KMS-11 (cell line): ENCODE measurements around the gene ALS2.
"Not testable (repeated sequence)": the region's sequence is repeated elsewhere in the genome, so short reads cannot be mapped to it uniquely, and the experiment has no call there.

Experiments used
- H2AFZ ChIP-seq: fragments of 200-600 bp; sonication (generic); 2 replicates; pipeline ENCODE4 v1.6.1; 2016; ENCODE audit warnings: antibody characterized with exemption, mixed run types, low read depth
- H3K27ac ChIP-seq: fragments of 200-600 bp; sonication (generic); 2 replicates; pipeline ENCODE4 v1.6.1; 2016; ENCODE audit warnings: mild to moderate bottlenecking, mixed run types
- H3K27me3 ChIP-seq: fragments of 200-600 bp; sonication (generic); 2 replicates; pipeline ENCODE4 v1.6.1; 2017; ENCODE audit warnings: mild to moderate bottlenecking, low read depth, mixed run types, moderate library complexity; ENCODE audit not compliant: insufficient read depth
- H3K36me3 ChIP-seq: fragments of 200-600 bp; sonication (generic); 2 replicates; pipeline ENCODE4 v1.6.1; 2017; ENCODE audit warnings: mild to moderate bottlenecking, mixed run types; ENCODE audit not compliant: insufficient read depth
- H3K4me1 ChIP-seq: fragments of 200-600 bp; sonication (generic); 2 replicates; pipeline ENCODE4 v1.6.1; 2016; ENCODE audit warnings: mild to moderate bottlenecking, low read depth, mixed run types; ENCODE audit not compliant: poor library complexity, severe bottlenecking
- H3K4me2 ChIP-seq: fragments of 200-600 bp; sonication (generic); 2 replicates; pipeline ENCODE4 v1.7.0; 2016; ENCODE audit warnings: mild to moderate bottlenecking, mixed run types
- H3K4me3 ChIP-seq: fragments of 200-600 bp; sonication (generic); IDR thresholded peaks from 2 replicates; pipeline ENCODE4 v1.6.1; 2017; ENCODE audit warnings: low read depth, low read length, mixed read lengths; ENCODE audit not compliant: insufficient read depth
- H3K79me2 ChIP-seq: fragments of 200-600 bp; sonication (generic); 2 replicates; pipeline ENCODE4 v1.6.1; 2016; ENCODE audit warnings: low read depth, mixed run types; ENCODE audit not compliant: insufficient read depth
- H3K9ac ChIP-seq: fragments of 200-600 bp; sonication (generic); 2 replicates; pipeline ENCODE4 v1.6.1; 2016; ENCODE audit warnings: mild to moderate bottlenecking, mixed run types
- H4K20me1 ChIP-seq: fragments of 200-600 bp; sonication (generic); 2 replicates; pipeline ENCODE4 v1.6.1; 2016; ENCODE audit warnings: mild to moderate bottlenecking, mixed run types; ENCODE audit not compliant: insufficient read depth
- CTCF ChIP-seq: fragments of 200-600 bp; sonication (generic); conservative IDR thresholded peaks from 2 replicates; pipeline ENCODE4 v1.6.1; 2017; ENCODE audit warnings: low read depth, mild to moderate bottlenecking, antibody characterized with exemption, low read length, moderate library complexity, mixed read lengths

ALS2 gene

GRCh38 chr2:201675454-201675853, 105.3 kb downstream of the ALS2 start:
- no peaks in the 10 kb centered on the region for H3K79me2 ChIP-seq
- H3K4me2 ChIP-seq = no peak overlapping the region
- no peak overlapping the region for H3K9ac ChIP-seq
- H2AFZ ChIP-seq = no peak overlapping the region
- H3K4me3 ChIP-seq = no peak overlapping the region
- no peaks in the 10 kb centered on the region for H4K20me1 ChIP-seq
- no peaks in the 10 kb centered on the region for H3K36me3 ChIP-seq
- no peaks in the 10 kb centered on the region for H3K4me1 ChIP-seq
- H3K27ac ChIP-seq = no peak overlapping the region
- no peak for TF ChIP-seq CTCF
- no peaks in the 10 kb centered on the region for H3K27me3 ChIP-seq

GRCh38 chr2:201674794-201675193, 105.9 kb downstream of the ALS2 start:
- H4K20me1 ChIP-seq = no peaks in the 10 kb centered on the region
- no peak for TF ChIP-seq CTCF
- H2AFZ ChIP-seq = no peak overlapping the region
- no peak overlapping the region for H3K4me3 ChIP-seq
- H3K27me3 ChIP-seq = no peaks in the 10 kb centered on the region
- H3K79me2 ChIP-seq = no peaks in the 10 kb centered on the region
- no peak overlapping the region for H3K4me2 ChIP-seq
- no peaks in the 10 kb centered on the region for H3K4me1 ChIP-seq
- no peak overlapping the region for H3K9ac ChIP-seq
- H3K27ac ChIP-seq = no peak overlapping the region
- H3K36me3 ChIP-seq = no peaks in the 10 kb centered on the region

DNA sequence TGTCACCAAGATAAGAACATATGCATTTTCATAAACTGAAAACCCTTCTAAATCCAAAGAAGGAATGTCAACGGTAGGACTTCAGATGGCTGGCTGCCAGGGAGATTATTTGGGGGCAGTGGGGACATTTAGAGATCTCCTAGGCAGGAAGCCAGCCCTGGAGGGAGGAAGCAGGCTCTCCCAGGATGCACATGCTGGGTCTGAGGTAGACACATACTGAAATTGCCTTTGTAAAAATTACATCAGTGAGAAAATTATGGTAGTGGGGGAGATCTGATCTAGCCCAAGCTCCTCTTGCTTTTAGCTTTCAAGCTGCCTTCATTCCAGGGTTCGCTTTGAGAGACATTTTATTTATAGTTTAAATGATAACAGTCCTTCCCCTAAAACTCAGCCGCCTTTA, 106.4 kb downstream of the ALS2 start:
- no peaks in the 10 kb centered on the region for H3K36me3 ChIP-seq
- H3K27ac ChIP-seq = no peak overlapping the region
- H3K4me1 ChIP-seq = no peaks in the 10 kb centered on the region
- no peak overlapping the region for H3K9ac ChIP-seq
- H3K27me3 ChIP-seq = no peaks in the 10 kb centered on the region
- H3K79me2 ChIP-seq = no peaks in the 10 kb centered on the region
- TF ChIP-seq CTCF = no peak
- no peak overlapping the region for H2AFZ ChIP-seq
- no peaks in the 10 kb centered on the region for H4K20me1 ChIP-seq
- H3K4me2 ChIP-seq = no peak overlapping the region
- no peak overlapping the region for H3K4me3 ChIP-seq

- H3K36me3 ChIP-seq = no peaks in the 10 kb centered on the region
- no peak overlapping the region for H3K9ac ChIP-seq
- no peak overlapping the region for H3K4me3 ChIP-seq
- TF ChIP-seq CTCF = no peak
- no peak overlapping the region for H3K4me2 ChIP-seq
- H3K27me3 ChIP-seq = no peaks in the 10 kb centered on the region
- no peaks in the 10 kb centered on the region for H4K20me1 ChIP-seq
- no peak overlapping the region for H2AFZ ChIP-seq
- H3K79me2 ChIP-seq = no peaks in the 10 kb centered on the region
- no peaks in the 10 kb centered on the region for H3K4me1 ChIP-seq
- H3K27ac ChIP-seq = no peak overlapping the region
Measured at GRCh38 chr2:201673546-201673945, 107.2 kb downstream of the ALS2 start.

DNA sequence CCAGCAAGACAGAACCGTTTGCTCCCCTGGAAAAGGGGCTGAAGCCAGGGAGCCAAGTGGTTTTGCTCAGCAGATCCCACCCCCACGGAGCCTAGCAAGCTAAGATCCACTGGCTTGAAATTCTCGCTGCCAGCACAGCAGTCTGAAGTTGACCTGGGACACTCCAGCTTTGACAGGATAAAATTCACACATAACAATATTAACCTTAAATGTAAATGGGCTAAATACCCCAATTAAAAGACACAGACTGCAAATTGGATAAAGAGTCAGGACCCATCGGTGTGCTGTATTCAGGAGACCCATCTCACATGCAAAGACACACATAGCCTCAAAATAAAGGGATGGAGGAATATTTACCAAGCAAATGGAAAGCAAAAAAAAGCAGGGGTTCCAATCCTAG, 109.5 kb downstream of the ALS2 start:
- not testable (repeated sequence) for H3K27ac ChIP-seq, H3K79me2 ChIP-seq, H3K4me2 ChIP-seq, H3K27me3 ChIP-seq, H4K20me1 ChIP-seq, H3K36me3 ChIP-seq, H2AFZ ChIP-seq, H3K4me1 ChIP-seq, H3K9ac ChIP-seq, H3K4me3 ChIP-seq
